DOHH2 (cell line): ENCODE results near the gene ARL15.

Source experiments
- H3F3A ChIP-seq: fragments of 200-600 bp; sonication (generic), shearing (Covaris generic); 2 replicates; pipeline ENCODE4 v1.6.0; 2016; ENCODE audit warnings: antibody characterized with exemption, mild to moderate bottlenecking; ENCODE audit not compliant: control insufficient read depth, insufficient read depth
- H3K27ac ChIP-seq: fragments of 200-600 bp; sonication (generic); 2 replicates; pipeline ENCODE4 v1.5.1; 2014; ENCODE audit warnings: low read depth, mild to moderate bottlenecking, low read length, moderate library complexity
- H3K27me3 ChIP-seq: fragments of 200-600 bp; sonication (generic); 2 replicates; pipeline ENCODE4 v1.6.1; 2014; ENCODE audit warnings: mild to moderate bottlenecking, low read length, mixed read lengths; ENCODE audit not compliant: control insufficient read depth
- H3K36me3 ChIP-seq: fragments of 200-600 bp; sonication (generic); 2 replicates; pipeline ENCODE4 v1.6.1; 2014; ENCODE audit warnings: mild to moderate bottlenecking, low read length, moderate library complexity, mixed read lengths; ENCODE audit not compliant: control insufficient read depth
- H3K4me1 ChIP-seq: fragments of 200-600 bp; sonication (generic); 2 replicates; pipeline ENCODE4 v1.6.1; 2014; ENCODE audit warnings: mild to moderate bottlenecking, low read length, mixed read lengths; ENCODE audit not compliant: control insufficient read depth
- H3K4me2 ChIP-seq: fragments of 200-600 bp; sonication (generic); 2 replicates; pipeline ENCODE4 v1.6.0; 2014; ENCODE audit warnings: mild to moderate bottlenecking, low read length, moderate library complexity
- H3K4me3 ChIP-seq: fragments of 200-600 bp; sonication (generic); 2 replicates; pipeline ENCODE4 v1.5.1; 2014; ENCODE audit warnings: mild to moderate bottlenecking, low read length, mixed read lengths
- H3K79me2 ChIP-seq: fragments of 200-600 bp; sonication (generic); 2 replicates; pipeline ENCODE4 v1.6.1; 2014; ENCODE audit warnings: mild to moderate bottlenecking, low read length, mixed read lengths; ENCODE audit not compliant: control insufficient read depth
- H3K9me2 ChIP-seq: fragments of 200-600 bp; sonication (generic); replicated peaks from 2 replicates; pipeline ENCODE4 v1.6.1; 2014; ENCODE audit warnings: mild to moderate bottlenecking, low read length, mixed read lengths; ENCODE audit not compliant: control insufficient read depth
- H3K9me3 ChIP-seq: fragments of 200-600 bp; sonication (generic); 2 replicates; pipeline ENCODE4 v1.6.1; 2014; ENCODE audit warnings: antibody characterized with exemption, low read length, mixed read lengths; ENCODE audit not compliant: control insufficient read depth, insufficient read depth
- H4K20me1 ChIP-seq: fragments of 200-600 bp; sonication (generic); 2 replicates; pipeline ENCODE4 v1.6.0; 2014; ENCODE audit warnings: low read depth, mild to moderate bottlenecking, antibody characterized with exemption, low read length, moderate library complexity; ENCODE audit not compliant: control insufficient read depth, insufficient read depth
- CTCF ChIP-seq: fragments of 200-600 bp; sonication (generic); IDR thresholded peaks from one replicate; pipeline ENCODE4 v1.5.1; 2014; ENCODE audit warnings: antibody characterized with exemption, mild to moderate bottlenecking, low read depth, low read length; ENCODE audit not compliant: poor library complexity, severe bottlenecking
- EZH2phosphoT487 ChIP-seq: fragments of 200-600 bp; sonication (generic); IDR thresholded peaks from 2 replicates; pipeline ENCODE4 v1.6.1; 2017; ENCODE audit warnings: borderline replicate concordance, mild to moderate bottlenecking, antibody characterized with exemption, low read length, moderate library complexity, mixed read lengths

The ARL15 gene

GRCh38 chr5:53924392-53924791, 386.0 kb downstream of the ARL15 start:
- Histone ChIP-seq H3K27ac (no peak overlapping the region), H3K27me3 (no peaks in the 10 kb centered on the region), H3K4me3 (no peak overlapping the region), H3K9me3 (no peaks in the 10 kb centered on the region), H3K4me2 (no peak overlapping the region), H3K79me2 (no peaks in the 10 kb centered on the region), H3K9me2 (no peaks in the 10 kb centered on the region), H3F3A (no peaks in the 10 kb centered on the region), H3K4me1 (no peaks in the 10 kb centered on the region), H3K36me3 (no peaks in the 10 kb centered on the region), H4K20me1 (no peaks in the 10 kb centered on the region)
- TF ChIP-seq EZH2phosphoT487 (no peak), CTCF (no peak)

GRCh38 chr5:53923961-53924360, 386.4 kb downstream of the ARL15 start:
- Histone ChIP-seq H3K4me1 (no peaks in the 10 kb centered on the region), H3K36me3 (no peaks in the 10 kb centered on the region), H3K9me3 (no peaks in the 10 kb centered on the region), H3F3A (no peaks in the 10 kb centered on the region), H3K4me3 (no peak overlapping the region), H3K9me2 (no peaks in the 10 kb centered on the region), H3K4me2 (no peak overlapping the region), H3K27ac (no peak overlapping the region), H3K27me3 (no peaks in the 10 kb centered on the region), H3K79me2 (no peaks in the 10 kb centered on the region), H4K20me1 (no peaks in the 10 kb centered on the region)
- TF ChIP-seq CTCF (no peak), EZH2phosphoT487 (no peak)

GRCh38 chr5:53922508-53923498, 387.6 kb downstream of the ARL15 start:
- TF ChIP-seq EZH2phosphoT487 (no peak), CTCF (no peak)
- H3F3A ChIP-seq: no peaks in the 10 kb centered on the region
- no peaks in the 10 kb centered on the region for H3K79me2 ChIP-seq
- no peaks in the 10 kb centered on the region for H3K27me3 ChIP-seq
- no peaks in the 10 kb centered on the region for H3K36me3 ChIP-seq
- no peak overlapping the region for H3K4me2 ChIP-seq
- no peaks in the 10 kb centered on the region for H3K9me2 ChIP-seq
- H4K20me1 ChIP-seq: no peaks in the 10 kb centered on the region
- H3K4me1 ChIP-seq: no peaks in the 10 kb centered on the region
- no peaks in the 10 kb centered on the region for H3K9me3 ChIP-seq
- H3K4me3 ChIP-seq: no peak overlapping the region
- no peak overlapping the region for H3K27ac ChIP-seq
